AG04450 (cell line): ENCODE measurements around the gene SPATS2L. TPM values are rescaled to one million over a fixed set of nuclear protein-coding genes. Genes with fewer than 3 reads are reported as not detected.

Source experiments
- CTCF ChIA-PET: fragments of 300-600, 350-600 bp; formaldehyde crosslinking; extraction: SDS; loops from one replicate; lab custom pipeline; 2022; ENCODE audit warnings: antibody characterized with exemption, inconsistent platforms; lab: Charles Lee
- POLR2A ChIA-PET: fragments of 350-600 bp; formaldehyde crosslinking; extraction: SDS; loops from one replicate; lab custom pipeline; 2021; ENCODE audit warnings: antibody characterized with exemption, inconsistent platforms; lab: Yijun Ruan, JAX
- DNase-seq: peaks from one replicate; pipeline ENCODE4 v3.0.0-alpha.2; 2011; ENCODE audit warnings: low read depth, low spot score
- H3K27ac ChIP-seq: one replicate; pipeline ENCODE4 v1.5.1; 2012; ENCODE audit warnings: low read depth, low read length, control low read depth
- H3K27me3 ChIP-seq: one replicate; pipeline ENCODE4 v1.6.0; 2012; ENCODE audit warnings: low read length; ENCODE audit not compliant: control insufficient read depth, insufficient read depth
- H3K4me3 ChIP-seq: 2 replicates; pipeline ENCODE4 v1.5.1; 2011; ENCODE audit warnings: mild to moderate bottlenecking, low read depth, low read length, control low read depth
- H3K9me3 ChIP-seq: 2 replicates; pipeline ENCODE4 v1.5.1; 2012; ENCODE audit warnings: low read length; ENCODE audit not compliant: control insufficient read depth, insufficient read depth
- CTCF ChIP-seq: IDR thresholded peaks from 2 replicates; pipeline ENCODE4 v1.5.1; 2011; ENCODE audit warnings: low read depth, low read length, control low read depth, inconsistent platforms
- polyA plus RNA-seq: library from polyadenylated mRNA; depleted of rRNA; stranded (reverse); fragments of >200 nt; gene quantifications from 2 replicates; pipeline ENCODE4 v1.2.3, GENCODE V29; 2011

The SPATS2L gene
- polyA plus RNA-seq, 1 experiment = 361 TPM

GRCh38 chr2:200399636-200400035, 93.1 kb downstream of the SPATS2L start:
- ChIA-PET CTCF (interaction anchor here (0.8 kb wide), 1 partner anchor 419 kb away, joined by 4 read pairs; no protein-coding TSS in a partner anchor), POLR2A (no interaction called here)
- DNase-seq = no peak
- no peak overlapping the region for H3K4me3 ChIP-seq
- no peak for TF ChIP-seq CTCF
- no peak overlapping the region for H3K27ac ChIP-seq
- H3K9me3 ChIP-seq = no peaks in the 10 kb centered on the region
- no peaks in the 10 kb centered on the region for H3K27me3 ChIP-seq

- Histone ChIP-seq H3K27me3 (no peaks in the 10 kb centered on the region), H3K9me3 (no peaks in the 10 kb centered on the region), H3K27ac (peak overlapping the region; percentile 48), H3K4me3 (no peak overlapping the region)
- ChIA-PET CTCF (no interaction called here), POLR2A (no interaction called here)
- TF ChIP-seq CTCF = no peak
- no peak for DNase-seq
These were observed 97.3 kb downstream of the SPATS2L start for GRCh38 chr2:200403814-200404213.

- no peaks in the 10 kb centered on the region for H3K27me3 ChIP-seq
- H3K9me3 ChIP-seq = no peaks in the 10 kb centered on the region
- no peak for TF ChIP-seq CTCF
- ChIA-PET POLR2A (no interaction called here), CTCF (interaction anchor here (1.1 kb wide), 1 partner anchor 431 kb away, joined by 3 read pairs; no protein-coding TSS in a partner anchor)
- DNase-seq = no peak
- H3K27ac ChIP-seq = peak overlapping the region; percentile 48
- no peak overlapping the region for H3K4me3 ChIP-seq
These were observed 98.1 kb downstream of the SPATS2L start for GRCh38 chr2:200404615-200405014.

GRCh38 chr2:200405599-200406298, 99.3 kb downstream of the SPATS2L start:
- Histone ChIP-seq H3K9me3 (no peaks in the 10 kb centered on the region), H3K27ac (peak overlapping the region; percentile 89), H3K4me3 (no peak overlapping the region), H3K27me3 (no peaks in the 10 kb centered on the region)
- ChIA-PET POLR2A (interaction anchor here (1.1 kb wide), 2 partner anchors 8 to 27 kb away, joined by 3 read pairs; no protein-coding TSS in a partner anchor), CTCF (interaction anchor here (1.1 to 1.9 kb wide), 3 partner anchors 426 to 433 kb away, joined by 3 to 4 read pairs (median 3); no protein-coding TSS in a partner anchor)
- no peak for TF ChIP-seq CTCF
- DNase-seq = peak; percentile 47

- no peak for TF ChIP-seq CTCF
- Histone ChIP-seq H3K27me3 (no peaks in the 10 kb centered on the region), H3K9me3 (no peaks in the 10 kb centered on the region), H3K27ac (peak overlapping the region; percentile 89), H3K4me3 (no peak overlapping the region)
- ChIA-PET POLR2A (interaction anchor here (1.1 to 1.3 kb wide), 2 partner anchors 9 to 120 kb away, joined by 3 to 5 read pairs; partner anchors contain the start of gene SGO2), CTCF (interaction anchor here (1.5 to 1.9 kb wide), 2 partner anchors 426 to 433 kb away, joined by 3 to 4 read pairs; no protein-coding TSS in a partner anchor)
- no peak for DNase-seq
These were observed 99.9 kb downstream of the SPATS2L start for GRCh38 chr2:200406379-200406778.
